GM18870 (cell line): ENCODE measurements around the gene ATP12A.

Experiments used
- ATAC-seq: cut with Tn5 transposase; IDR thresholded peaks from one replicate; pipeline ENCODE4 v1.9.1; 2021; ENCODE audit warnings: moderate library complexity; ENCODE audit not compliant: unreplicated experiment

ATP12A gene

GRCh38 chr13:24725379-24725778 is 45.2 kb downstream of the ATP12A start:
- no peak for ATAC-seq

GRCh38 chr13:24727731-24728601 is 47.8 kb downstream of the ATP12A start:
- peak; percentile 75 for ATAC-seq

- peak; percentile 73 for ATAC-seq
These were observed 50.8 kb downstream of the ATP12A start for GRCh38 chr13:24730873-24731567.

- ATAC-seq, result no peak
These were observed 54.7 kb downstream of the ATP12A start for GRCh38 chr13:24734950-24735349.

- ATAC-seq, result no peak
These were observed 56.8 kb downstream of the ATP12A start for GRCh38 chr13:24737042-24737441.

GRCh38 chr13:24738366-24738847 is 58.2 kb downstream of the ATP12A start:
- ATAC-seq, result no peak

- no peak for ATAC-seq
These were observed 60.0 kb downstream of the ATP12A start for GRCh38 chr13:24740014-24740890.

GRCh38 chr13:24741016-24741662 is 60.9 kb downstream of the ATP12A start:
- no peak for ATAC-seq

GRCh38 chr13:24741791-24742190 is 61.6 kb downstream of the ATP12A start:
- no peak for ATAC-seq

GRCh38 chr13:24742294-24742693 is 62.1 kb downstream of the ATP12A start:
- ATAC-seq, result no peak

GRCh38 chr13:24742977-24743376 is 62.8 kb downstream of the ATP12A start:
- no peak for ATAC-seq

GRCh38 chr13:24744247-24744646 is 64.0 kb downstream of the ATP12A start:
- no peak for ATAC-seq

GRCh38 chr13:24745516-24745860 is 65.3 kb downstream of the ATP12A start:
- no peak for ATAC-seq

- no peak for ATAC-seq
These were observed 65.8 kb downstream of the ATP12A start for GRCh38 chr13:24745861-24746617.

GRCh38 chr13:24746618-24747247 is 66.5 kb downstream of the ATP12A start:
- no peak for ATAC-seq

- ATAC-seq, result no peak
These were observed 67.2 kb downstream of the ATP12A start for GRCh38 chr13:24747248-24748060.

GRCh38 chr13:24748061-24748400 is 67.8 kb downstream of the ATP12A start:
- ATAC-seq, result no peak

GRCh38 chr13:24759197-24759596 is 79.0 kb downstream of the ATP12A start:
- no peak for ATAC-seq
